Fibroblast of skin of right quadriceps (primary cell): ENCODE results near the gene INTS1.

ENCODE experiments used
- DNase-seq: peaks from one replicate; pipeline ENCODE4 v3.0.0-alpha.2; 2013

INTS1 gene, protein sequence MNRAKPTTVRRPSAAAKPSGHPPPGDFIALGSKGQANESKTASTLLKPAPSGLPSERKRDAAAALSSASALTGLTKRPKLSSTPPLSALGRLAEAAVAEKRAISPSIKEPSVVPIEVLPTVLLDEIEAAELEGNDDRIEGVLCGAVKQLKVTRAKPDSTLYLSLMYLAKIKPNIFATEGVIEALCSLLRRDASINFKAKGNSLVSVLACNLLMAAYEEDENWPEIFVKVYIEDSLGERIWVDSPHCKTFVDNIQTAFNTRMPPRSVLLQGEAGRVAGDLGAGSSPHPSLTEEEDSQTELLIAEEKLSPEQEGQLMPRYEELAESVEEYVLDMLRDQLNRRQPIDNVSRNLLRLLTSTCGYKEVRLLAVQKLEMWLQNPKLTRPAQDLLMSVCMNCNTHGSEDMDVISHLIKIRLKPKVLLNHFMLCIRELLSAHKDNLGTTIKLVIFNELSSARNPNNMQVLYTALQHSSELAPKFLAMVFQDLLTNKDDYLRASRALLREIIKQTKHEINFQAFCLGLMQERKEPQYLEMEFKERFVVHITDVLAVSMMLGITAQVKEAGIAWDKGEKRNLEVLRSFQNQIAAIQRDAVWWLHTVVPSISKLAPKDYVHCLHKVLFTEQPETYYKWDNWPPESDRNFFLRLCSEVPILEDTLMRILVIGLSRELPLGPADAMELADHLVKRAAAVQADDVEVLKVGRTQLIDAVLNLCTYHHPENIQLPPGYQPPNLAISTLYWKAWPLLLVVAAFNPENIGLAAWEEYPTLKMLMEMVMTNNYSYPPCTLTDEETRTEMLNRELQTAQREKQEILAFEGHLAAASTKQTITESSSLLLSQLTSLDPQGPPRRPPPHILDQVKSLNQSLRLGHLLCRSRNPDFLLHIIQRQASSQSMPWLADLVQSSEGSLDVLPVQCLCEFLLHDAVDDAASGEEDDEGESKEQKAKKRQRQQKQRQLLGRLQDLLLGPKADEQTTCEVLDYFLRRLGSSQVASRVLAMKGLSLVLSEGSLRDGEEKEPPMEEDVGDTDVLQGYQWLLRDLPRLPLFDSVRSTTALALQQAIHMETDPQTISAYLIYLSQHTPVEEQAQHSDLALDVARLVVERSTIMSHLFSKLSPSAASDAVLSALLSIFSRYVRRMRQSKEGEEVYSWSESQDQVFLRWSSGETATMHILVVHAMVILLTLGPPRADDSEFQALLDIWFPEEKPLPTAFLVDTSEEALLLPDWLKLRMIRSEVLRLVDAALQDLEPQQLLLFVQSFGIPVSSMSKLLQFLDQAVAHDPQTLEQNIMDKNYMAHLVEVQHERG (N-terminal part only)

DNA sequence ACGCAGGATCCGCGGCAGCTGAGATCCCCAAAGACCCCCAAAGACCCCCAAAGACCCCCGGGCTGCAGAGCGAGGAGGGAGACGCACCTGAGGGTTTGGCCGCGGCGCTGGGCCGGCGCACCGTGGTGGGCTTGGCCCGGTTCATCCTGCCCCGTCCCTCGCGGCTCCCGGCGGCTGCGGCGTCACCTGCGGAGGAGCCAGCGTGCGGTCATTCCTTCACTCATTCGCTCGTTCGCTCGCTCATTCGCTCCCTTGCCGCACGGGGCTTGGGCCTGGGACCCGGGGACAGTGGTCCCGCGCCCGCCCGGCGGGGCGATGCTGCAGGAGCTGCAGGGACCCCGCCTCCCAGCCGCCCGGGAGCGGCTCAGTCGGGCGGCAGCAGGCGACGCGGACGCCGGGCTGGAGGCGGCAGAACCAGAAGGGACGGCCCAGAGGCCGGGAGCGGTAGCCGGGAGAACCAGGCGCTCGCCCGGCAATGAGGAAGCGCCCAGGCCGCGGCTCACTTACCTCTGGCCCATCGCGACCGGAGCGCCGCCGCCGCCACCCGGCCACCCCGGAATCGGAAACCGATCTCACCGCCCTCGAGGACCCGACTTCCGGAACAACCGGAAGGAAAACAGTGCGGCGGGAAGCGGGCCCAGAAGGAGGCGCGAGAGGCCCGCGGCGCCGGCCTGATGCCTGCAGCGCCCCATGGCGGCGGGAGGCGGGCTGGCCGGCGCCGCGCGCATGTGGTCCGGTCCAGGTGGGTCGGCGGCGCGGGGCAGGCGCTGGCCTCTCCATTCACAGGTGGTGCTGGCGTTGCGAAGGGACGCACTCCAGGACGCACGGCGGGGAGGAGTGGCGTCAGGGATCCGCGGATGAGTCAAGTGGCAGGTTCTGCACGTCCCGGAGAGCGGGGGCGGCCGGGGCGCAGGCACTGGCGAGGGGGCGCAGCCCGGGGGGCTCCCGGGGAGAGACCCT is at the start of gene INTS1:
Gene INTS1 (minus strand): TSS at position 574 of the 960 bp plus-strand sequence. CDS start 429 bp downstream, at position 145.
- DNase-seq = peak; percentile 89

DNA sequence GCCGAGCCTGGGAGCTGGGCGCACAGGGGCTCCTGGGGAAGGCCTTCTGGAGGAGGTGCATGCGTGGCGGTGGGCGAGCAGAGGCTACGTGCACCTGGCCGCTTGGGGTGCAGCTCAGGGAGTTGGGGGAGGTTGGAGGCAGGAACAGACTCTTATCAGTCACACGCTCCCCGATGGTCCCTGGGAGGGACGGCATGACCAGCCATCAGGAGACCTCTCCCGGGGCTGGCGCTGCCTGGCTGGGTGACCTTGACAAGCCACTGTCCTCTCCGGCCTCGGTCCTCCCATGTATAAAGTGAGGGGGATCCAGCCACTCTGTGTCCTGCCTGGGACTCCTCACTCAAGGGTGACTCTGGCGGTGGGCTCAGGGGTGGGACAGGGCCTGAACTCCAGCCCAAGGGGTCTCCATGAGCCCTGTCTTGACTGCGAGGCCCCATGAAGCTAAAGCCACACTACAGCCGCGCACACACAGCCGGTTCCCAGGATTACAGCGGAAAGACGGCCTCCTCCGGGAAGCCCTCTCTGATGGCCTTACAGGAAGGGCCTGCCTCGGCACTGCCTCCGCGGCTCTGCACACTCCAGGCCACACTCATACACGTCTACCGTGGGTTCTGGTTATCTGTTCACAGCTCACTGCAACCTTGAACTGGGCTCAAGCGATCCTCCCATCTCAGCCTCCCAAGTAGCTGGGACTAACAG is 49.5 kb upstream of the INTS1 start:
- DNase-seq = no peak

DNA sequence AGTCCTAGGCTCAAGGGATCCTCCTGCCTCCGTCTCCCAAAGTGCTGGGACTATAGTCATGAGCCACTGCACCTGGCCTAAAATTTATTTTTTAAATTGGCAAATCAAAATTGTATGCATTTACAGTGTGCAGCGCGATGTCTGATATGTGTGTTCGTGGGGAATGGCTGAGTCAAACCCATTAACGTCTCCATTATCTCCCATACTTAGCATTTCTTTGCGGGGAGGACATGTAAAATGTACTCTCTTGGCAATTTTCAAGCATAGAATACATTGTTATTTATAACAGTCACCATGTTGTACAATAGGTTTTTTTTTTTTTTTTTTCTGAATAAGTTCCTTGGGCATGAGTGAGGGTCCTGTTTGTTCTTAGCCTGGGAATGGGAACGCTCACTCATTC is 48.0 kb upstream of the INTS1 start:
- peak; percentile 34 for DNase-seq

DNA sequence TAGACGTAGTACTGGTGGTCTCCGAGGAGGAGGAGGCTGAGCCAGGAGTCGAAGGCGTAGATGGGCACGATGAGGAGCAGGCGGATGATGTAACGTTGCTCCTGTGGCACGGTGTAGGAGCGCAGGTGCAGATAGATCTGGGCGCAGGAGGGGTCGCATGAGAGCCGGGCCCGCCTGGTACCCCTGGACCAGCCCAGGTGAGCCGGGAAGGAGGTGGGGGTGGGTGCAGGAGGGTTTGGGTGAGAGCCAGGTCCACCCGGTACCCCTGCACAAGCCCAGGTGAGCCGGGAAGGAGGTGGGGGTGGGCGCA is 46.6 kb upstream of the INTS1 start:
- no peak for DNase-seq

DNA sequence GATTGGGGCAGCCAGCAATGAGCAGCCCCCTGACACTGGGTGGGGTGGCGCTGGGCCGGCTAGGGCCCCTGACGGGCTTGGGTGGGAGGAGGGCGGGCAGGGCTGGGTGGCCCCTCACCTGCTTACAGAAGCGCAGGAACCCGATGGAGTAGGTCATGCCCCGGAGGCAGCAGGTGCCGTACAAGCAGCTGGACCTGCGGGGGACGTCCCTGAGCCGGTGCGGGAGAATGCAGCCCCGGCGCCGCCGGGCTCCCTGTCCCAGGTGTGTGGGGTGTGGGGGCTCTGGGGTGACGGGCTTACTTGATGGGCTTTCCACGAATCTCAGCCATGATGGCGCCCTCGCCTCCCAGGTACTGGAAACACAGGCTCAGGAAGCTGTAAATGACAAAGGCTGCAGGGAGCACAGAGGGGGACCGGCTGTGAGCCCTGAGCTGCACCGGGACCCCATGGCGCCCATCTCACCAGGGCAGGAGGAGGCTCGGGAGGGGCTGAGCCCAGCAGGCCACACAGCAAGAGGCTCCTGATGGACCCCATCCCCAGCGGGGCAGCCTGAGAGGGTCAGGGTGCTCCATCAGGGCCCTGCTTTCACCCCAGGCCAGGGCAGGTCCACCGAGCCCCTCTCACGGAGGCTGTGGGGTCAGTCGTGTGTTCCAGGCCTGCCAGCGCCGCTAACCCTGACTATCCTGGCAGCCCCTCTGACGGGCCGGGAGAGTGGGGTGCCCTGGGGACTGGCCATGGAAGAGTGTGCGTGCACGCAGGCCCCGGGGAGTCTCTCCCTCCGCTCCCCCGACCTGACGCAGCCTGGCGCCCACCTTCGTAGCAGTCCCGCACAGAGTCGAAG is 46.0 kb upstream of the INTS1 start:
- DNase-seq = no peak

DNA sequence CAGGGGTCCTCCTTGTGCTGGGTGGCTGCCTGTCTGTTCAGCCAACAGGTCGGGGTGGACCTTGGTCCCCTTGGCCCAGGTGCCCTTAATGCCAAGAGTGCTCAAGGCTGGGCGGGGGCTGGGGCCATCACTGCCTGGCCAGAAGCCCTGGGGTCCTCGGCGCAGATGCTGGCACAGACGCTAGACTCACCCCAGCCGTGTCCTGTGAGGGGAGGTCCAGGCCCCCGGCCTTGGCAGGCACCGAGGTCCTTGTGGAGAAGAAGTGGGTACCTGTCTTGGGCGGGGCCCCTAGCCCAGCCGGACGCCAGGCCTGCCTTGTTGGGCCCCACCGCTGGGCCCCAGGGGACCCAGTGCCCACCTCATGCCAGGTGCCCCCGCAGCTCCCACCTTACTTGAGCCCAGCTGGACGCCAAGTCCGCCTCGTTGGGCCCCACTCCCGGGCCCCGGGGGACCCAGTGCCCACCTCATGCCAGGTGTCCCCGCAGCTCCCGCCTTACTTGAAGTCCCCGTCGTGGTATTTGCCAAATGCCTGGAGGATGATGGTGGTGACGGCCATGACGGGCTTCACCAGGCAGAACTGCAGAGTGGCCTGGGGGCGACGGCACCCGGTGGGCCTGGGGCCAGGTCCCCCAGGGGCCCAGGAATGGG is 45.3 kb upstream of the INTS1 start:
- no peak for DNase-seq

DNA sequence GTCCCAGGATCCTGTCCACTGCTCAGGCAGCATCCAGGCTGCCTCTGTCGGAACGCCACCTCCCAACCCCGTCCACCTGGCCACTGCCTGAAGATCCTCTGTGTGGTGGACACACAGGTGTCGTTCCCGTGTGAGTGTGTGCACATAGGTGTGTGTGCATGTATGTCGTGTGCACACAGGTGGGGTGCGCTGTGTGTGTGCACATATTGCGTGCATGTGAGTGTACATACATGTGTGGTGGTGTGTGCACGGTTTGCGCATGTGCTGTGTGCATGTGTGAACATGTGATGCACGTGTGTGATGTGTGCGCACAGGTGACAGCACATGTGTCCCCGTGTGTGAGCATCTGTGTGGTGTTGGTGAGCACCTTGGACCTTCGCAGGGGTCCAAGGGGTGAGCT is 44.8 kb upstream of the INTS1 start:
- DNase-seq = no peak

DNA sequence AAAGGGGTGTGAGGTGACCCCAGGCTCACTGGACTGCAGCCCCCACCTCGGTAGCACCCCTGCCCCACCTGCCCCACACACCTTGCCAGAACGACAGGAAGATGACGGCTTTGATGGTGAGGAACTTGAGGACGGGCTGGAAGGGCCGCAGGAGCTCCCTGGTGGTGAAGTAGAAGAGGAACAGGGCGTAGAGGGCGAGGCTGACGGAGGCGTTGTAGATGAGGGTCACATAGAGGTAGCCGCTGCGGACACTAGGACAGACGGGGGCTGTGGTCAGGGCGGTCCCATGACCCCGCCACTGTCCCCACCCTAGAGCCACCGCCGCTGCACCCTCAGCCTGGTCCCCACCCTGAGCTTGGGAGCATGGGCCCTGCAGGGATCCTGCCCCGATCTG is 44.2 kb upstream of the INTS1 start:
- no peak for DNase-seq

DNA sequence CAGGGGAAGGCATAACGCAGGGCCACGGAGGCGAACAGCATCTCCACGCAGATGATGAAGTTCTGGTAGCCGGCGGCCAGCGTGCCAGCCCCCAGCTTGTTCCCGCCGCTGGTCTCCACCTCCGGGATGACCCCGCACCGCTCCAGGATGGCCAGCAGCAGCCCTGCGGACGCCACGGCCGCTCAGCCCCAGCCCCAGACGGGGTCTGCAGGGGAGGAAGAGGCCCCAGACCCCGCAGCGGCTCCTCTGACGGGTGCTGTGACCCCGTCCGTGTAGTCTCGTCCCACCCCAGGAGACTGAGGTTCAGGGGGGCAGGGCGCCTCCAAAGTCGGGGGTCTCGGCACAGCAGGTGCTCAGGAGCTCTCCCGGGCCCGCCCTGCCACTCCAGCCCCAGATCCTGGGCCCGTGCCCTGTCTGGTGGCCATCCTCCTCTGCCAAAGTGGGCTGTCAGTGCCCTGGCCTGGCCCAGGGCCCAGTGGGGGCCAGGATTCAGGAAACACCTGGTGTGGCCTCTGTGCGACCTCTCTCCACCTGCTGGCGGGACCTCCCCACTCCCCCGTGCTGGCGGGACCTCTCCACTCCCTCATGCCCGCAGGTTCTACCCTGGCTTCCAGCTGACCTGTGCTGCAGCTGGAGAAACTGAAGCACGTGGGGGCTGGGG is 43.7 kb upstream of the INTS1 start:
- no peak for DNase-seq

DNA sequence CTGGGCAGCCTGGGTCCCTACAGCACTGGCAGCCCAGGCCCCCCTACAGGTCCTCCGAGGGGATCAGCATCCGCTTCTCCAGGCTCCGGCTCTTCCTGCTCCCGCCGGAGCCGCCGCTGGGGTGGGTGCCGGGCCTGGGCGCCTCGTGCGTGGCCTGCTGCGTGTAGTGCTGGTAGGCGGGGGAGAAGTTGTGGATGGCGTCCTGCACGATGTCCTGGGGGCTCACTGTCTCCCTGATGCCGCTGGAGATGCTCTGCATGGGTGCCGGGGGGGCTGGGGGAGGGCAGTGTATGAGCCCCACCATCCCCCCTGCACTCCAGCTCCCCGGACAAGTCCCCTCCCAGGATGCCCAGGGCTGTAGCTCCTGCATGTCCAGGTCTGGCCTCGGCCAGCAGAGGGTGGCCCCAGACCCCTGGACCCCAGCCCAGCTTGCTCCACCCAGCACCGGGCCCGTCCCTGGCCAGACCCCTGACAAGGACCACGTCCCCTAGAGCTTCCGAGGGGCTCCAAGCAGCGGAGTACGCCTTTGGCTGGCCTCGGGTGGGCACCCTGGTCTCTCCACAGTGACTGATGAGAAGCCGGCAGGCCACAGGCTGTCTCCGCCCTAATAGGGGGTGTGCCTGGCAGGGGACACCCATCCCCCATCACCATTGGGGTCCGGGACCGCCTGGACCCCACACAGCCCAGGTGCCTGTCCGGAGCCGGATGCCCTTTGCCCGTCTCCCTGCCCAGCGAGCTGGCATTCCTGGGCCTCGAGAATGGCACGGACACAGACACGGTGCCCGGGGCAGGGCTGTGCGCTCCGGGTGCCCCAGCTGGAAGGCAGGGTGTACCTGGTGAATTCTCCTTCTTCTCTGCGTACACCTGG is 43.0 kb upstream of the INTS1 start:
- DNase-seq = no peak

DNA sequence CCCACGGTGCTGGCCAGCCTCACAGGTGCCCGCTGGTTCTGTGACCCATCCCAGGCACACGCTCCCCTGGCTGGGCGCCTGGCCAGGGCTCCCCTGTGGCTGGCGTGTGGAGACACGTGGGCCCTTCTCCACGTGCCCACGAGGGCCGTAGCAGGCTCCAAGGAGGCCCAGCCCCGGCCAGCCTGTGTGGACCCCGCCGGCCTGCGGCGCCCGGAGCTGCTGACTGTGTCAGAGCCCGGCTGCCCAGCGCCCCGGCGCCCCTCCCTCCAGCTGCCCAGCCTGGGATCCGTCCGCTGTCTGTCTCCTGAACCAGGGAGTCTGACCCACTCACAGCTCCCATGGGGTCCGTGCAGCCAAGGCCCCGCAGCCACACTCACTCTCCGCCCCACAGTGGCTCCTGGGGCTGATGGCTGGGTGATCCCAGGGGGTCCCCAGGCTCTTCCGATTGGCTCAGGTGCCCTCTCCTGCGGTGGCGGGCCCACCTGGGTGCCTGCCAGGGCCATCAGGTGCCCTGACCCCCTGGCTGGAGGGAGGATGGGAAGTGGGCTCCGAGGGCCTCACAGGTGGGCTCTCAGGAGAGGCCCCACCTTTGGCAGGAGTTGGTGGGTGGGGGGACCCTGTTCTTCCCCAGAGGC is 42.2 kb upstream of the INTS1 start:
- DNase-seq = no peak

DNA sequence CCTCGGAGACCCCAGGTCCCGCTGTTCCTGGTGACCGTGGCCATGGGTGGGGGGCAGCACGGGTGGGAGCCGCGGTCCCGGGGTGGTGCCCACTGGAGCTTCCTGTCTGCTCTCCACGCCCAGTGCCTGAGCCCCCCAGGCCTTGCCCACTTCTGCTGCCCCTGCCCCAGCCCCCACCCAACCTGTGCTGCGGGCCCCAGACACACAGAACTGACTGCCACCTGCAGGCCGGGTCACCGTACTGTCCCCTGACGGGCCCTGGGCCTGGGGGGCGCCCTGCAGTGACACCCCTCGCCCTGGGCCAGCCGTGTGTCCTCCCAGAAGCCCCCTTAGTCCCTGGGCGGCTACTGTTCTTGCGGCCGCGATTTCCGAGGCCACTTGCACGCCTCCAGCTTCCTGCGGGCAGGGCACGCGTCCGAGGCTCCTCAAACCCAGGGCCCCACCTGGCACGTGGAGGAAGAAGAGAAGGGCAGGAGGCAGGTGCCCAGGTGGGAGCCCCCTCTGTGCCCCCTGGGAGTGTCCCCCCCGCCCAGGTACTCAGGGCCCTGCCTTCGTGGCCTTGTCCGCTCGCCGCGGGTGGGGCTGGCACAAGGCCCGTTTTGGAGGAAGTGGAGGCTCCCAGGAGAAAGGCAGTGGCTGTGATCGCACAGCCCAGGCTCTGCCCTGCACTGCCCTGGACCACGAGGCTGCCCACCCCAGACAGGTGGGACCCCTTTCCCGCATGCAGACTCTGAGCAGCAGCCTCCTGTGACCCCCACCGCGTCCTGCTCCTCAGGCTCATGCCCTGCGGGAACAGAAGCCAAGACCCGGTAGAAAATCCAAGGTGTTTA is 41.4 kb upstream of the INTS1 start:
- DNase-seq = no peak

DNA sequence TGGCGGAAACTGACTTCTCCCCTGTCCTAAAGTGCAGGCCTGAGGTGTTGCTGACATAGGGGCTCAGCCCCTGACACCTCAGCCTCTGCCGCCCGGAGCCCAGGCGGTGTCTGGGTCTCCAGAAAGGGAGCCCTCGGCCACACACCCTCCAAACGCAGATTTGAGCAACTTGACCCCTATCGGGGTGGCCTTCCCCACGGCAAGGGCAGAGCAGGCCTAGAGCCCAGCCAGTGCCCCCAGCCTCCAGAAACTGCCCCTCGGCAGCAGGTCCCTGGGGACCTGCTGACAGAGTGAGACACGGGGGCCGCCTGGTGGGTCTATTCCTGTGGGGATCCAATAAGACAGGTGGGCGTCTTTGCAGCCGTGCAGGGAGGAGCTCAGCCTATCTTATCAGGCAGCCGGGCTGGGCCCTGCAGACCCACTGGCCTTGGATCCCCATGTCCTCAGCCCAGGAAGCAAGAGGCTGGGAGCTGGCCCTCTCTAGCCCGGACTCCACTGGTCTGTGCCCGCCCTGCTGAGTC is 40.8 kb upstream of the INTS1 start:
- DNase-seq = no peak

DNA sequence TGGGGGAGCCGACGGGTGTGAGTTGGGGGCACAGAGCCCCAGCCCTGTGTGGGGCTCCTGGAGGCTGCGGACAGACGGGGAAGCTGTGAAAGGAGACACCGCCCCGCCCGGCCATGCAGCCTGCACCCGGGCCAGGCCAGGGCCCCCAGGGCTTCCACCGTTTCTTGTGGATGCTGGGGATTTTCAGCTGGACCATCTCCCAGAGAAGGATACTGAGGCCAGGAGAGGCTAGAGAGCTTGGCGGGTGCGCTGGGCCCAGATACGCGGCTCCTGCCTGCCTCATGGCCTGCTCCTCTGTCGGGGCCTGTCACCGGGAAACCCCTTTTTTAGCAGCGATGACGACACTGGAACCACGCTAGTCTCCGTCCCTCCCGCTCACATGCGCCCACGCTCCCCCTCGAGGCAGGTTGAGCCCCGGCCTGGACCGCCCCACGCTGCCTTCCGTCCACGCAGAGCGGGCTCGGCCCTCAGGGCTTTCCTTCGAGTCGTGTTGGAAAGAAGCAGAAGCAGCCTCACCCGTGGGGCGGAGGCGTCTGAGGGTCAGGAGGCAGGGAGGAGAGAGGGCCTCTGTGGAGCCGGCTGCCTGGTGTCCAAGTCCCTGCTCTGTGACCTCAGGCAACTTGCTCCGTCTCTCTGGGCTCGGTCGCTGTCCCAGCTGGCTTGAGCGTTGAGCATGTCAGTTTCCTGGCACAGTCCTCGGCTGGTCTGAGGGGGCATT is 40.1 kb upstream of the INTS1 start:
- no peak for DNase-seq

DNA sequence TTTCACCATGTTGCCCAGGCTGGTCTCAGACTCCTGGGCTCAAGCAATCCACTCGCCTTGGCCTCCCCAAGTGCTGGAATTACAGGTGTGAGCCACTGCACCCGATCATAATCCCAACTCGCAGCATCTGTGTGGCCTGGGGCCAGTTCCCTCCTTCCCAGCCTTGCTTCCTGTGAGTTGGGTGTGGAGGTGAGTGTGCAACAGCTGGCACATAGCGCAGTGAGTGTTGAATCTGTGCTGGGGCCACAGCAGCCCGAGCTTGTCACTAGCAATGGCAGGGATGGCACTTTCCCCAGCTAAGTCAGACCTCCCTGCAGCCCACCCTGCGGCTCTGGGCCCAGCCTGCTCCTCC is 39.6 kb upstream of the INTS1 start:
- no peak for DNase-seq
